Stromal cell of bone marrow (primary cell): Measurements from ENCODE around the gene CYBC1.
"Not testable (repeated sequence)": the region's sequence is repeated elsewhere in the genome, so short reads cannot be mapped to it uniquely, and the experiment has no call there.

Source experiments
- DNase-seq: peaks from one replicate; pipeline ENCODE4 v3.0.0-alpha.2; 2012; ENCODE audit warnings: low read depth

Gene CYBC1

GRCh38 chr17:82477934-82478333 is 27.4 kb upstream of the CYBC1 start:
- no peak for DNase-seq

DNA sequence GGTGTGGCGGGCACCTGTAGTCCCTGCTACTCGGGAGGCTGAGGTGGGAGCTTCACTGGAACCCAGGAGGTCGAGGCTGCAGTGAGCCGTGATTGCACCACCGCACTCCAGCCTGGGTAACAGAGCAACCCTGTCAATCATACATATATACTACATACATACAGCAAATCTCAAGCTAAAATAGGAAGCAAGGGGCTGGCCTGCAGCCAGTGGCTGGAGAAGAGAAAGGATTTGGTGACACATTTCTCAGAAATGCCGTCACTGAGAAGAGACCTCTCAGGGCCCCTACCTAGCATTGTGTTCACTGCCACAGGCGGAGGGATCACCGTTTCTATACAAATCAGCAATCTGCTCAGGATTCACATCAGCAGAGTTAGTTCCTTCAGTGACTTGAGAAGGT is 24.9 kb upstream of the CYBC1 start:
- DNase-seq, result no peak

DNA sequence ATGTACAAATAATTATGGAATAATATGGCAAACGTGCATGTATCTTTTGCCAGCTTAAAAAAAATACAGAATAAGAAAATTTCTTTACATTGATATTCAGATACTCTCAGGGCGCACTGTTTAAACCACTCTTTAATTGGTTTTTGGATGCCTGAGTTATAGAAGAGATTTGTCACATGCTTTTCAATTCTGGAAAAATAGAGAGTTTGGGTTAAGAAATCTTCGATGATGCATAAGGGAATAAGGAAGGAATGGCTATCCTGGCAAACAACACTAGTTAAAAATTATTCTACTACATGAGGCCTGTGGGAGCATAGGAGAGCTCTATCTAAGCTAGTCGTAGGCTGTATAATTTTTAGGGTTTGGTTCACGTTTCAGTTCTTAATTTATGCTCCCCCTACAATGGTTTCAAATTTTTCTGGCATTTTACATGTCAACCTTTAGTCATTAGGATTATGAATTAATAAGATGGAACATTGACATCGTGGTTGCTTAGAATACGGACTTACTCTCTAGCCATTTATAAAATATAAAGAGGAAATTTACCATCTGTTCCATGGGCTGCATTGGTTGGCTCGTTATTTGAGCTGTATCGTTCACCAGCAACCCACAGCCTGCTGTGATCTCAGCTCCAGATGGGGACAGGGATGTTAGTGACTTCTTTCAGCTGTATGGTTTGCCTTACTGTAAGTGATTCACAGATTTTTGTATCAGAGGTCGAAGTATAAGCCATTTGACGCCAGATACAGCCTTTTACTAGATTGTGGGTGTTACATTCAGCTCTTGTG is 23.9 kb upstream of the CYBC1 start:
- DNase-seq, result no peak

DNA sequence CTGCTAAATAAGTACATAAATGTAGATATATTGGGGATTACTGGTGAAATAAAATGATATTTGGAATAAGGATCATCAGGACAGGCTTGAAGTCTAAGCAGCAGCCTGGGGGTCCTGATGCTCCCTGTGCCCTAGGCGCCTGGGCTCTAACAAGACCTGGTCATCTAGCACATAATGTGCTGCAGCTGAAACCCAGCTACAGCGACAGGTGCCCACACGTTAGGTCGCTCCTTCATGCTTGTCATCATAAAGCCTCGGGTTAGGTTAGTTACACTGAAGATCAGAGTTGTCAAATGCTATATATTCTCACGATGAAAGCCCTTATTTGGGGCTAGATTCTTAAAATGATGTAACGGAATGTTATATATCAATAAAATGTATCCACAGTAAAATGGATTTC is 19.5 kb upstream of the CYBC1 start:
- no peak for DNase-seq

DNA sequence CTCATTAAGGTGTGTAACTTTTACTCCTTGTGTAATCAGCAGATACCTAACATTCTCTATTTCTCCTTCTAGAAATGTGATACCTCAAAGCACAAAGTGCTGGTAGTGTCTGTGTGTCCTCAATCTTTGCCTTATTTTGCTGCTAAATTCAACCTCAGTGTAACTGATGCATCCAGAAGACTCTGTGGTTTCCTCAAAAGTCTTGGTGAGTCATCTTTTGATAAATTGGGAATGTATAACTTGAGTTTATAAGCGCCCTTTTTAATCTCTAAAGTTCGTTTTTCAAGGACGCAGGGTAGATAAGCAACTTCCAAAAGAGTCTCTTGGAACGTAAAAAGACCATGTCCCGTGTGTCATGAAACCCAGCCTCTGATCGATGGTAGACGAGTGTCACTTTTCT is 18.1 kb upstream of the CYBC1 start:
- DNase-seq, result no peak

DNA sequence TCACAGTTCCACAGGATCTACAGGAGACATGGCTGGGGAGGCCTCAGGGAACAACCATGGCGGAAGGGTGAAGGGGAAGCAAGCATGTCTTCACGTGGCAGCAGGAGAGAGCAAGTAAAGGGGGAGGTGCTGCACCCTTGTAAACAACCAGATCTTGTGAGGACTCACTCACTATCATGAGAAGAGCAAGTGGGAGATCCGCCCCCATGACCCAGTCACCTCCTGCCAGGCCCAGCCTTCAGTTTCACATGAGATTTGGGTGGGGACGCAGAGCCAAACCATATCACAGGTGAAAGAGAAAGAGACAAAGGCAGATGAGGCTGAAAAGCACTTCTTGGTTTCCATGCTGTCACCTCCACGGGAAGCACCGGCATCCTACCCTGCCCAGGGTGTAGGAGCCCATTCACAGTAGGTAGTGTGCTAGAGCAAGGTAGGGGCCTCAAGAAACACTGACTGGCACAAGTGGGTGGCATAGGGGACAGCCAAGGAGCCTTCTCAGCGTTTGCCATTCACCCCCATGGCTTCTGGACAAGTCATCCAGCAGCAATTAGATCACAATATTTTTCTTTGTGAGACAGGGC is 14.6 kb upstream of the CYBC1 start:
- no peak for DNase-seq

DNA sequence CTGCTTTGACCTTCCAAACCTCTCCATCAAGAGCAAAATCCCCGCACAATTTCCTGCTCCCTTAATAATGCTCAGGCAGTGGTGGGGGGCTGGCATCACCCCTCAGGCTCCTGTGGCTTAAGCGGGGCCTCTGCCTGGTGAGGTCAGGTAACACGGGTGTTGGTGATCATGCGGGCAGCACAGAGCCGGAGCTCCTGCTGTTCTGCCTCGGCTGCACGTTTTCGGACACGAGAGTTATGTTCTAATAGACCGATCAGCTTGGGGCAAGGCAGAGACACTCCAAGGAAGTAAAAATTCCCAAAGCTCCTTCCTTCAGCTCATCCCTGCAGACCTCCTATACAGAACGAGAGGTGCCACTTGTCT is 14.0 kb upstream of the CYBC1 start:
- DNase-seq, result no peak

- DNase-seq, result no peak
Measured at GRCh38 chr17:82463925-82464566, 13.5 kb upstream of the CYBC1 start.

DNA sequence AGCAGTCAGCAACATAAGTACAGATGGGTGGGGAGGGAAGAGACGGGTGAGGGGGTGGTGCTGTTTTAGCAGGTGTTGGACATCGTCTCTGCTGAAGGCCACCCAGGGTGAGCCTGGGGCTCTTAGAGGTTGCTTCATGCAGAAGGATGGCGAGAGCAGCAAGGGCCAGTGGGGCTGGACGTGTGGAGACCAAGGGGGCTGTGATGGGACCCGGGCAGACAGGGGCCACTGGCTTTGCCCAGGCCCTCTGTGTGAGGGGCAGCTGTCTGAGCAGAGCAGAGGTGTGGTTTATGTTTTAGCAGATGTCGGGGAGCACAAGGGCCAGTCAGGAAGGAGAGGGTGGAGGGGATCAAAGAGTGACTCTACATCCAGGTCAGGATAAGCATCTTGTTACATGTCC is 12.8 kb upstream of the CYBC1 start:
- DNase-seq, result no peak

DNA sequence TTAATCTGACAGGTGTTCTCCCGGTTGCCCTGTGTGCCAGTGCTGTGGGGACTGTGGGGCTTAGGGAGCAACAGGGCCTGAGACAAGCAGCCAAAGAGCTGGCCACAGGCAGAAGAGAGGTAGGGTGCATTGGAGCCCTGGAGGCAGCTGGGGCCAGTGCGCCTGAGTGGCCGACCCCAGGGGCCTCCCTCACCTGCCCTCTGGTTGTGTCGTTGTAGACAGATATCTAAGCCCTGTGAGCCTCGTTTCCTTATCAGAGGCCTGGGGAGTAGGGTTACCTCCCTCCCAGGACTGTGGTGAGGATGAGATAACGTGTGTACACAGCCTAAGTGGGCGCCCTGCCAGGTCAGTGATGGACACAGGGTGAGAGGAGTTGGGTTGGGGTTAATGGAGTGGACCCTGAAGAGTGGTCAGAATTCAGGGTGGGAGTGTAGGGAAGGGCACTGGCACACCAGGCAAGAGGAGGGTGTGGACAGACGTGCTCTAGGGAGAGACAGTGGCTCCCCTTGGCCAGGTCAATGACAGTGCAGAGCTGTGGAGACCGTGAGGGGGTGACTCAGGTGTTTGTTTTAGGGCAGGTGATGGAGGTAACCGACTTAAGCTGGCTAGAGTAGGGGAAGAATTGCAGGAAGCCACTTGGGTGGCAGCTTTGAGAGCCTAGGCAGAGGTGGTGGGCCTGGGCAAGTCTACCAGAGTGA is 11.4 kb upstream of the CYBC1 start:
- DNase-seq, result no peak

DNA sequence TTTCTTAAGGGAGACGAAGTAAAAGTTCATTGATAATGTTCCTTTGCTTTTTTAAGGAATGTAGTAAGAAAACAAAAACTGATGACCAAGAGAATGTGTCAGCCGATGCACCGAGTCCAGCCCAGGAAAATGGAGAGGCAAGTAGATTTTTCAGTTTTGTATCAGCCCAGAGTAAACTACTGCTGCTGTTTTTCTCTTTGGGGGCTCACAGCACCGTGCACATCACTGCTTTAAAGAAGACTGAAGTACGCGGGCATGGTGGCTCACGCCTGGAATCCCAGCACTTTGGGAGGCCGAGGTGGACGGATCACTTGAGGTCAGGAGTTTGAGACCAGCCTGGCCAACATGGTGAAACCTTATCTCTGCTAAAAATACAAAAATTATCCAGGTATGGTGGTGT is 9.4 kb upstream of the CYBC1 start:
- not testable (repeated sequence) for DNase-seq

DNA sequence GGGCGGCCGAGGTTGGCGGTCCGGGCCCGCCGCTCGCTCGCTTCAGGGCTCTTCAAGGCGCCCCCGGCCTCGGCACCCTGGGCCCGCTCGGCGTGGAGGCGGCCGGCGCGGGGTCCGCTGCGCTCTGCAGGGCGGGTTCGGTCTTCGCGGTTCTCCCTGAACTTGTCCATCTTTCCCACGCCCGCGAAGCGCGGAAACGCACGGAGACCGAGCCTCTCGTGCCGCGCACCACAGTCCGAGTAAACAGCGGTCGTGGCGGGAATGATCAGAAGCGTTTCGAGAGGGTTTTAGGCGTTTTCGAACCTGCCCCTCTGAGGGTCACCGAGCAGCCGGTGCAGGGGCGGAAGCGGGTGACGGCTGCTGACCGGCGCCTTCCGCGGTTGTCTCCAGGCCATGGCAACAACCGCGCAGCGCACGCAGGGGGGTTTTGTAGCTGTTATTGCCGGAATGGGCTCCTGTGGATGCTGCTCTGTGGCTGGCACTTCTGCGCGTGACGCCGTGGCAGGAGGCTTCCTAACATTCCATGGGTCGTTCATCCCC is 8.4 kb upstream of the CYBC1 start:
- no peak for DNase-seq

DNA sequence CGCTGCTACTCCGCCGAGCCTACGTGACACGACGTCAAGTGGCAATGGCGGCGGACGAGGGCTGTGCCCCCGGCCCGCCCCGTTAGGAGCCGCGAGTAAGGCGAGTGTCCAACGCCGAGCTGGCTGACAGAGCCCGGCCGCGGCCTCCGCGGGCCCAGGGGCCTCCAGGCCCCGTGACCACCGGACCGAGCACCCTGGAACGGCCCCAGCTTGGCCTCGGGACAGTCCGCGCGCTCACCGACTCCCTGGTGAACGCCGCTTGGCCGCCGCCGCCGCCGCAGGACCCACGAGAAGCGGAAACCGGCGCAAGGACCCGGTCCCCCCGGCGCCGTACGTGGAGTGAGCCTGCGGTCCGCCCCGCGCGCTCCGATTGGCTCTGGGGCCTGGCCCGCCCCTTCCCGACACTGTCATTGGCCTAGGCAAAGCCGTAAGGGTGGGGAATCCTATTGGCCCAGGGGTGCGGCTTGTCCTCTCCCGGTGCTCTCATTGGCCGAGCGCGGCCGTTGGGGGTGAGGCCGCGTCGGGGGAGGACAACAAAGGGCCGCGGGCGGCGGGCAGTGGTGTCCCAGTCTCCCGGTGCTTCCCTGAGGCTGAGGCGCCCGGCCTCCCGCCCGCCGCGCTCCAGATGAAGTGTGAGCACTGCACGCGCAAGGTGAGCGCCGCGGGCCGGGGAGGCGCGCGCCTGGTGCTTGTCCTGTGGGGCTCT is 7.8 kb upstream of the CYBC1 start, which contains the start of gene NARF:
Gene NARF, plus strand, starts transcription at position 563 of the 706 bp plus-strand sequence. Its CDS starts 63 bp downstream, at position 626.
- DNase-seq, result peak; percentile 98

DNA sequence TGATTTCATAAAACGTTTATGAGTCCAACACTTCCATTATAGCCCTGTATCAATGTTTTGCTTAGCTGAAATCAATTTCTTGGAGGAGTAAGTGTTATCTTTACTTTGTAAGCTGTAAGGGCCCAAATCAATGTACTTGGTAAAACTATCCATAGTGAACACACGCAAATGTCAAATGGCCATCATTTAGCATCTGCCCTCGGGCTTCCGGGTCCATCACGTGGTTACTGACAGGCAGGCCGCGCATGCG is 7.3 kb upstream of the CYBC1 start:
- DNase-seq, result no peak

DNA sequence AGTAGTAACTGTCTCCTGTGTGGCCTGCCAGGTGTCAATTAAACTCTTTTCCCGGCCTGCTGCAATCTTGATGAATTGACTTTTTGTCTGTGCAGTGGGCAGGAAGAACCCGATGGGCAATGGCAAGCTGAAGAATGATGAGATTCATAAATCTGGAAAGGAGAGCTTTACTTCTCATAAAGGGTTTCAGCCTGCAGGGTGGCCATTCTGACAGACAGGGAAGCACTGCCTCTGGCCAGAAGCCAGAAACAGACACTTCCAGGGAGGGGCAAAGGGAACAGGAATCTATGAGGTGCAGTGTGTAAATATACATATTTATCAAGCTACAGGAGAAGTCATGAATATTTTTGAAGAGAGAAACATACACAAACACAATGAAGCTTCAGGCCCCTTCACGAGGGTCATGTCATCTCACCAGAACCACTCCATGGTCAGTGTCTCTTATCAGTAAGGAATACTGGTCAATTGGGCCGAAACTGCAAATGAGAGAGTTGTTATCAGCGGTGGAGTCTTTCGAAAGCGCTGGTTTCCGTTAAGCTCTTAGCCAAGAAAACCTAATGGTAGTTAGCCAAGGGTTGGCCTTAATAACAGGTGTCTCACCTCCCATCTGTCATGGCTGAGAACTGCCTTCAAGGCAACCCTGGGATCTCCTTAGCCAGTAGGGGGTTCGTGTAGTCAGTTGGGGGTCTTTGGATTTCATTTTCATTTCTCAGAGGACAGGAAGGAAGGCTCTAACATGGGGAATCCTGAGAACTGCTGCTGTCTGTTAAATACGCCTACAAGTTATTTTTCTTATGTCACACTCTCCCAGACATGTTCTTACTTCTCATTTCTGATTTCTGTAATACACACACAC is 6.7 kb upstream of the CYBC1 start:
- DNase-seq, result no peak

DNA sequence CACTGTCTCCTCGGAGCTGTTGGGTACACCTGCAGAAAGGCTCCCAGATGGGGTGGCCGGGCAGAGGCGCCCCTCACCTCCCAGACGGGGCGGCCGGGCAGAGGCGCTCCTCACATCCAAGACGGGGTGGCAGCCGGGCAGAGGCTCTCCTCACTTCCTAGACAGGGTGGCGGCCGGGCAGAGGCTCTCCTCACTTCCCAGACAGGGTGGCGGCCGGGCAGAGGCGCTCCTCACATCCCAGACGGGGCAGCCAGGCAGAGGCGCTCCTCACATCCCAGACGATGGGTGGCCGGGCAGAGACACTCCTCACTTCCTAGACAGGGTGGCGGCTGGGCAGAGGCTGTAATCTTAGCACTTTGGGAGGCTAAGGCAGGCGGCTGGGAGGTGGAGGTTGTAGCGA is 3.2 kb upstream of the CYBC1 start:
- DNase-seq, result not testable (repeated sequence)

DNA sequence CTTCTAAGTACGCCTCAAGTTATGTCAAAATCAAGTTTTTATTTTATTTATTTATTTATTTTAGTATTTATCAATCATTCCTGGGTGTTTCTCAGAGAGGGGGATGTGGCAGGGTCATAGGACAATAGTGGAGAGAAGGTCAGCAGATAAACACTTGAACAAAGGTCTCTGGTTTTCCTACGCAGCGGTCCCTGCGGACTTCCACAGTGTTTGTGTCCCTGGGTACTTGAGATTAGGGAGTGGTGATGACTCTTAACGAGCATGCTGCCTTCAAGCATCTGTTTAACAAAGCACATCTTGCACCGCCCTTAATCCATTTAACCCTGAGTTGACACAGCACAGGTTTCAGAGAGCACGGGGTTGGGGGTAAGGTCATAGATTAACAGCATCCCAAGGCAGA is 2.6 kb upstream of the CYBC1 start:
- DNase-seq, result not testable (repeated sequence)

GRCh38 chr17:82452162-82452561 is 1.6 kb upstream of the CYBC1 start:
- no peak for DNase-seq

DNA sequence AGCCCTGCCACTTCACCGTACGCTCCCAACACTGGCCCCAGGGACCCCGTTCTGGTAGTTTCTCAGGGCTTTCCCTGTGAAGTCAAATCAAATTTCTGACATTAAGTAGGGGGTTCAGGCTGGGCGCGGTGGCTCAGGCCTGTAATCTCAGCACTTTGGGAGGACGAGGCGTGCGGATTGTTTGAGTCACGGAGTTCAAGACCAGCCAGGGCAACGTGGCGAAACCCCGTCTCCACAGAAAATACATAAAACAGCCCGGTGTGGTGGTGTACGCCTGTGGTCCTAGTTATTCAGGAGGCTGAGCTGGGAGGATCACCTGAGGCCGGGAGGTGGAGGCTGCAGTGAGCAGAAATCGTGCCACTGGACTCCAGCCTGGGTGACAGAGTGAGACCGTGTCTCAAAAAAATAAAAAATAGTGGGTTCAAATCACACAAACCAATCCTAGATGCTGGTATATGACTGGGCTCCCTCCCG is 632 bp downstream of the CYBC1 start:
- DNase-seq, result no peak

- no peak for DNase-seq
Measured at GRCh38 chr17:82449131-82449882, 1.2 kb downstream of the CYBC1 start.
